Inferior parietal cortex (tissue), 1 donor: Measurements from ENCODE around the gene CD101.
"Not testable (repeated sequence)": the region's sequence is repeated elsewhere in the genome, so short reads cannot be mapped to it uniquely, and the experiment has no call there.

Source experiments
- DNase-seq: peaks from one replicate; pipeline ENCODE4 v3.0.0-alpha.2; 2016; ENCODE audit errors: extremely low spot score

Gene CD101, protein sequence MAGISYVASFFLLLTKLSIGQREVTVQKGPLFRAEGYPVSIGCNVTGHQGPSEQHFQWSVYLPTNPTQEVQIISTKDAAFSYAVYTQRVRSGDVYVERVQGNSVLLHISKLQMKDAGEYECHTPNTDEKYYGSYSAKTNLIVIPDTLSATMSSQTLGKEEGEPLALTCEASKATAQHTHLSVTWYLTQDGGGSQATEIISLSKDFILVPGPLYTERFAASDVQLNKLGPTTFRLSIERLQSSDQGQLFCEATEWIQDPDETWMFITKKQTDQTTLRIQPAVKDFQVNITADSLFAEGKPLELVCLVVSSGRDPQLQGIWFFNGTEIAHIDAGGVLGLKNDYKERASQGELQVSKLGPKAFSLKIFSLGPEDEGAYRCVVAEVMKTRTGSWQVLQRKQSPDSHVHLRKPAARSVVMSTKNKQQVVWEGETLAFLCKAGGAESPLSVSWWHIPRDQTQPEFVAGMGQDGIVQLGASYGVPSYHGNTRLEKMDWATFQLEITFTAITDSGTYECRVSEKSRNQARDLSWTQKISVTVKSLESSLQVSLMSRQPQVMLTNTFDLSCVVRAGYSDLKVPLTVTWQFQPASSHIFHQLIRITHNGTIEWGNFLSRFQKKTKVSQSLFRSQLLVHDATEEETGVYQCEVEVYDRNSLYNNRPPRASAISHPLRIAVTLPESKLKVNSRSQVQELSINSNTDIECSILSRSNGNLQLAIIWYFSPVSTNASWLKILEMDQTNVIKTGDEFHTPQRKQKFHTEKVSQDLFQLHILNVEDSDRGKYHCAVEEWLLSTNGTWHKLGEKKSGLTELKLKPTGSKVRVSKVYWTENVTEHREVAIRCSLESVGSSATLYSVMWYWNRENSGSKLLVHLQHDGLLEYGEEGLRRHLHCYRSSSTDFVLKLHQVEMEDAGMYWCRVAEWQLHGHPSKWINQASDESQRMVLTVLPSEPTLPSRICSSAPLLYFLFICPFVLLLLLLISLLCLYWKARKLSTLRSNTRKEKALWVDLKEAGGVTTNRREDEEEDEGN

GRCh38 chr1:117001254-117001927, at the start of gene CD101:
Gene CD101 (plus strand): TSS chr1:117001760. CDS start chr1:117001818, 58 bp downstream.
- DNase-seq, result no peak

DNA sequence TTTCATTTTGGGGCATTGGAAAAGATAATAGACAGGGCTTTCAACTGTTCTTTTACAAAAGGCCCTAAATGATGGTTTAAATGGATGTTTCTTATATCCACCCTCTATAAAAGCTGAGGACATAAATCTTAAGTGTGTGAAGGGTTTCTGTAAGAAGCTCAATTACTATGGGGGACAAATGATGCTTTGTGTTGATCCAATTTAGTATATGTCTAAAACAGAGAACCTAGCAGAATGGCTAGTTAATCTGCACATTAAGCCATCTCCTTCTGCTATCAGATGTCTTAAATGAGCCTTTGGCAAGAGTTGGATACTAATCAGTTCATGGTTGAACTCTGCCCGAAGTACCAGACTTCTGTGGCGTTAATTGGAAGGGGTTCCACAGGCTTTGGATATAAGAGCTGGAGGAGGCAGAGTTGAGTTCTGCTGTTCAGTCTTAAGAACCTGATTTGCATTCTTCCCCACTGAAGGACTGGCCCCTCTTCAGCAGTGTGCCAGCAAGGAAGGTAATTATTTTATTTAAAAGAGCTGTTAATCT, 48.8 kb upstream of the CD101 start:
- DNase-seq, result no peak

DNA sequence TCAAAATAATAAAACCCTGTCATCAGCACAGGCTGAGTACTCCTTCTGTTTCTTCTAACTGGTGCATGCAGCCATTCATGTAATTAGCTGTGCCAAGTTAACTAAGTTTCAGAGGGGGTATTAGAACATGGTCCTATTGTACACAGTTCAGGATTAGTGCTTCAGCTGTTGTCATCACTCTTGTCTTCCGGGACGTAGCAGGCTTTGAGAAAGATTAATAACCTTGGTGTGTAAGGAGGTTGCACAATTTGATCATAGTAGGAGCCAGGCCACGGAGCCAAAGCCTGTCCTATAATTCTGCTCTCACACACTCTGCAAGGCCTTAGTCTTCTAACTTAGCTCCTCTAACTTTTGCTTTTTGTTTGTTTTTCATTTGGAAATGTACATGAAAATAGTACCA, 47.1 kb upstream of the CD101 start:
- DNase-seq, result no peak

- no peak for DNase-seq
Observed at GRCh38 chr1:116956378-116956777, 45.2 kb upstream of the CD101 start.

GRCh38 chr1:116957646-116958045, 43.9 kb upstream of the CD101 start:
- DNase-seq, result no peak

DNA sequence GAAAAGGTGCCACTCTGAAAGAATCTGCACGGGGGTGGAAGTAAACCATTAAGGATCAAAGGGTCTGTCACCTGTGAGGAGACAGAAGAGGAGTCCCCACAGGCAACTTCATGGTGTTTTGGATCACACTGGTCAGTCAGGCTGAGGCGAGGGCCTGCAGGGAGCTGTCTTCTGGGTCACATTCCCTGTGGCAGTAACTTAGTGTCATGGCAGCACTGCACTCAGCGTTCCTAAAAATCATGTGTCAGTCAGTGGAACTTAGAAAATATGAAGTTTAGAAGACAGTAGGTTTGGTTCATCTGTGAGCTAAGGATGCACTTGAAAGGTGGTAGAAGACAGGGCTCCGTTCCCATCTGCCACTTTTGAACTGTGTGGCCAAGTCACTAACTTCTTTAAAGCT, 43.5 kb upstream of the CD101 start:
- DNase-seq, result no peak

DNA sequence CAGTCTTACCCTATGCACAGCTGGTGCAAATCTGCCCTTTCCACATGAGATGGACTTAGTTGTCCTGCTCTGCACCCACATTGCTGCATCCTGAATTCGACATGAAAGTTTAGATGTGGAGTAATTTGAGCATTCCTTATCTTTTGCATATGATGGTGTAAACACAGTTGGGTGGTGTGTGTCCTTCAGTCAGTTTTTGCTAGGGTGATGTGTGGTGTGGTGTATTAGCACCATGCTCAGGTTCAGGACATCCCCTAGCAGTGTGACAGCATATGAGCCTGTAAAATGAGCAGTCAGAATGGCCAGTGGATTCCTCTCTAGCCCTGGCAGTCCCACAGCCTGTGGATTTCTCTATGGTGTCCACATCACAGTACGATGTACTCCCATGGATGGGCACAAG, 42.6 kb upstream of the CD101 start:
- DNase-seq, result no peak

GRCh38 chr1:116961606-116962005, 40.0 kb upstream of the CD101 start:
- no peak for DNase-seq

- DNase-seq, result no peak
Observed at GRCh38 chr1:116962987-116963639, 38.4 kb upstream of the CD101 start.

DNA sequence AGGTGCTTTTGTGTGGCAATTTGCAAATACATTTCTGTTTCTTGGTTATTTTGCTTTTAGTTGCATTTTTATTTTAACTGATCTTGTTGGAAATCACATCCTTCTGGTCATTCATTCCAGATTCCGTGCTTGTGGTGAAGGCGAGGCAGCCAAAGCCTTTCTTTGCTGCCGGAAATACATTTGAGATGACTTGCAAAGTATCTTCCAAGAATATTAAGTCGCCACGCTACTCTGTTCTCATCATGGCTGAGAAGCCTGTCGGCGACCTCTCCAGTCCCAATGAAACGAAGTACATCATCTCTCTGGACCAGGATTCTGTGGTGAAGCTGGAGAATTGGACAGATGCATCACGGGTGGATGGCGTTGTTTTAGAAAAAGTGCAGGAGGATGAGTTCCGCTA, 34.8 kb upstream of the CD101 start:
- no peak for DNase-seq

DNA sequence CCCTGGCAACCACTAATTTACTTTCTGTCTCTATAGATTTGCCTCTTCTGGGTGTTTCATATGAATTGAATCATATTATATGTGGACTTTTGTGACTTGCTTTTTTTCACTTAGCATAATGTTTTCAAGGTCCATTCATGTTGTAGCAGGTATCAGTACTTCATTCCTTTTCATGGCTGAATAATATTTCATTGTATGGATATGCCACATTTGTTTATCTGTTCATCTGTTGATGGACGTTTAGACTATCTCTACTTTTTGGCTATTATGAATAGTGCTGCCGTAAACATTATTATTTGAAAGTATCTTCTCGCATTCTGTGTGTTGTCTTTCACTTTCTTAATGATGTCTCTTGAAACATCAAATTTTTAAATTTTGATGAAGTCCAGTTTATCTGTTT, 32.8 kb upstream of the CD101 start:
- no peak for DNase-seq

DNA sequence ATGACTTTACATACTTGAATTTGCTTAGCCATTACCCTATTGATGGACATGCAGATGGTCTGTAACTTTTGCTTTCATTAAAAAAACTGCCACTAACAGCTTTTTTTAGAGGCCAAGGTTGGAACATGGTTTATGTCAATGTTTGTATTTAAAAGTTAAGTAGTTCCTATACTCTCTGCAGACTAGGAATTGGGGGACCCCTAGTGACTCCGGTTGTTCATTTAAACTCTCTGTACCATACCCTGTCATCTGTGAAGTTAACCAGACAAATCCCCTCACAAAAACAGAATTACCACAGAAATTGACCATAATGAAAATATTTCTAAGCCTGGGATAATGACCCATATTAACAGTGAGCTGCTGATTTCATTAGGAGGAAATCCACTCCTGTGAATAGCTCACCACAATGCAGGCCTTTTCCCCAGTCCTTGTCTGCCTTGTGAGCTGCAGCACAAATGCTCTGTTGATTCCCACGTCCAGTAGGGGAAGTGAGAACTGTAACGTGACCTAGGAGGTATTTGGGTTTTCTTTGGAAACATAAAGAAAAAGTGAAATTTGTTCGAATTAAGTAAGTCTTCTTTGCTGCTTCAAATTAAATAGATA, 30.2 kb upstream of the CD101 start:
- no peak for DNase-seq

- DNase-seq, result no peak
Observed at GRCh38 chr1:116971965-116972673, 29.4 kb upstream of the CD101 start.

GRCh38 chr1:116972674-116973030, 28.9 kb upstream of the CD101 start:
- no peak for DNase-seq

DNA sequence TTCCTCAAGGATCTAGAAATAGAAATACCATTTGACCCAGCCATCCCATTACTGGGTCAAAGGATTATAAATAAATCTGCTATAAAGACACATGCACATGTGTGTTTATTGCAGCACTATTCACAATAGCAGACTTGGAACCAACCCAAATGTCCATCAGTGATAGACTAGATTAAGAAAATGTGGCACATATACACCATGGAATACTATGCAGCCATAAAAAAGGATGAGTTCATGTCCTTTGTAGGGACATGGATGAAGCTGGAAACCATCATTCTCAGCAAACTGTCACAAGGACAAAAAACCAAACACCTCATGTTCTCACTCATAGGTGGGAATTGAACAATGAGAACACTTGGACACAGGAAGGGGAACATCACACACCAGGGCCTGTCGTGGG, 21.3 kb upstream of the CD101 start:
- DNase-seq, result not testable (repeated sequence)

DNA sequence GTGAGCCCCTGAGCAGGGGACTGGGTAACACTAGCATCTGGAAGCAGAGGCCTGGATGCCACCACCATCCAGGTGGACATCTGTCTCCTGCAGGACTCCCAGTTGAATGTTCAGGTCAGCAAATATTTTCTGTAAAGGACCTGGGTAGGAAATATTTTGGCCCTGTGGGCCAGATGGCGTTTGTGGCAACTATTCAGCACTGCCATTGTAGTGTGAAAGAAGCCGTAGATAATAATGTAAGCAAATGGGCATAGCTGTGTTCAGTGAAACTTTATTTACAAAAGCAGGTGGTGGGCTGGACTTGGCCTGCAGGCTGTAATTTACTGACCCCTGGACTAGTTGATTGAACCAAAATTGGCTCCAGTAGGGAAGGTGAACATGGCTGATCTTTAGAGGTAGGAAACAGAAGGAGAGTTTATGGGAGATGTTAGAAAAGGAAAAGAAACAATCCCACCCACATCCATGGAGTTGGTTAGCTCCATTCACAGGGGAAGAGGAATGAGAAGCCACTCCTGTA, 20.0 kb upstream of the CD101 start:
- DNase-seq, result no peak

GRCh38 chr1:116982319-116983004, 19.1 kb upstream of the CD101 start:
- DNase-seq, result no peak

GRCh38 chr1:116983112-116983511, 18.4 kb upstream of the CD101 start:
- DNase-seq, result no peak

- DNase-seq, result no peak
Observed at GRCh38 chr1:116983678-116984077, 17.9 kb upstream of the CD101 start.
